Left renal cortex interstitium (tissue), 4 donors: ENCODE data around the gene TMEM271. TPM values are rescaled to one million over a fixed set of nuclear protein-coding genes. Genes with fewer than 3 reads are reported as not detected.

Experiments
- DNase-seq, 4 donors: peaks; one replicate each; pipeline ENCODE4 v3.0.0-alpha.2; 2013; ENCODE audit warnings: low read depth in 4 of 4, low spot score in 2 of 4, missing footprints in 1 of 4
- polyA plus RNA-seq, 4 donors: library from polyadenylated mRNA; unstranded; fragments of 120-200 nt; gene quantifications; one replicate each; pipeline ENCODE4 v1.2.1, GENCODE V29; 2013; ENCODE audit not compliant: insufficient read length in 4 of 4

TMEM271 gene, protein sequence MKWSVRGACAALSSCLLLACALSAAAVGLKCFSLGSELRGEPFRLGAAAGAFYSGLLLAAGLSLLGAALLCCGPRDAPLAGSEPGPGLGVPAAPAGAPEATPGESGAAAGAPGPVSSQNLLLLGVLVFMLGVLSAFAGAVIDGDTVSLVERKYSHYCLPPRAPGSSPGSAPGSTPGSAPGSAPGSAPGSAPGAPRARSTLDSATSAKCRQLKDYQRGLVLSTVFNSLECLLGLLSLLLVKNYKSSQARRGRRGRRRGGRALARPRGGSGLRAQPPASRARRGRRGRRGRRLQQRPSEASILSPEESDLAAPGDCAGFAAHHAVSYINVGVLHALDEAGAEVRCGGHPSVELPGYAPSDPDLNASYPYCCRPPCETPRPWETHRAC
- under 1 TPM in 2 of 4 donors, not detected in 2; 0.10 to 0.14 TPM for polyA plus RNA-seq

GRCh38 chr4:576245-576821 lies at the start of gene TMEM271:
TSS of gene TMEM271 (minus strand) at chr4:576295. CDS start at chr4:576062, 233 bp downstream.
- DNase-seq = no peak

DNA sequence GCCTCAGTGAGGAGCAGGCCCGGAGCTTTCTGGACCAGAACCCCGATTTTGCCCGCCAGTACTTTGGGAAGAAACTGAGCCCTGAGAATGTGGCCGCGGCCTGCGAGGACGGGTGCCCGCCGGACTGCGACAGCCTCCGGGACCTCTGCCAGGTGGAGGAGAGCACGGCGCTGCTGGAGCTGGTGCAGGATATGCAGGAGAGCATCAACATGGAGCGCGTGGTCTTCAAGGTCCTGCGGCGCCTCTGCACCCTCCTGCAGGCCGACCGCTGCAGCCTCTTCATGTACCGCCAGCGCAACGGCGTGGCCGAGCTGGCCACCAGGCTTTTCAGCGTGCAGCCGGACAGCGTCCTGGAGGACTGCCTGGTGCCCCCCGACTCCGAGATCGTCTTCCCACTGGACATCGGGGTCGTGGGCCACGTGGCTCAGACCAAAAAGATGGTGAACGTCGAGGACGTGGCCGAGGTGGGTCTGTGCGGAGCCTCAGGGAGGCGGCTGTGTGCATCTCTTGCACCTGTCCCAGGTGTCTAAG lies 49.6 kb upstream of the TMEM271 start:
- no peak for DNase-seq

GRCh38 chr4:624705-625590 lies 48.9 kb upstream of the TMEM271 start, which contains the start of gene PDE6B:
TSS of gene PDE6B (plus strand) at chr4:625573. CDS start at chr4:625627, 54 bp downstream.
- peak in 3 of 4 donors; percentile 41 to 69 (median 64) for DNase-seq

DNA sequence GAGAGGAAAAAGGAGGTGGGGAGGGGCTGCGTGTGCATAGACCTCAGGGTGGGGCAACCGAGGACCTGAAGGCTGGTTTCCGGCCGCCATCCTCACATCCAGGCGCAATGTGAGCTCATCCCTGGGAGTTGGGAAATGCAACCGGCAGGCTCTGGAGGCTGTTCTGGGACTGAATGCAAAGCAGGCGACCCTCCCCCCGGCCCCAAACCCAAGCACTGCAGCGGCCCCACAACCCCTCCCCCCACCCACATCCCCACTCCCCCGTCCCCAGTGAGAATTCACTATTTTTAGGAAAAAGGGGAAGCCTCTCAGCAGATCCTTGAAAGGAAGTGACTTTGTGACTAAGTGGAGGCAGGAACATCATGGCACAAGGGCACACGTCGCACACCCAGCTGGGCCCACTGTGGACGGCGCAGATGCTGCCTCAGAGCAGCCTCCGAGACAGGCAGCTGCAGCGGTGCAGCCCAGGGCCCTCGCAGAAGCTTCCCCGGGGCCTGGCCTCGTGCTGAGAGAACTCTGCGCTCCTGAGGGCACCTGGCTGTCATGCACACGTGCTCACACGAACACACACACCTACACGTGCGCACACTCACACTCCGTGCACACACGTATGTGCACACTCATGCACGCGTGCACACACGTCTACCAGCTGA lies 47.9 kb upstream of the TMEM271 start:
- no peak for DNase-seq

- DNase-seq = no peak
Observed at GRCh38 chr4:622996-623913, 47.2 kb upstream of the TMEM271 start.

DNA sequence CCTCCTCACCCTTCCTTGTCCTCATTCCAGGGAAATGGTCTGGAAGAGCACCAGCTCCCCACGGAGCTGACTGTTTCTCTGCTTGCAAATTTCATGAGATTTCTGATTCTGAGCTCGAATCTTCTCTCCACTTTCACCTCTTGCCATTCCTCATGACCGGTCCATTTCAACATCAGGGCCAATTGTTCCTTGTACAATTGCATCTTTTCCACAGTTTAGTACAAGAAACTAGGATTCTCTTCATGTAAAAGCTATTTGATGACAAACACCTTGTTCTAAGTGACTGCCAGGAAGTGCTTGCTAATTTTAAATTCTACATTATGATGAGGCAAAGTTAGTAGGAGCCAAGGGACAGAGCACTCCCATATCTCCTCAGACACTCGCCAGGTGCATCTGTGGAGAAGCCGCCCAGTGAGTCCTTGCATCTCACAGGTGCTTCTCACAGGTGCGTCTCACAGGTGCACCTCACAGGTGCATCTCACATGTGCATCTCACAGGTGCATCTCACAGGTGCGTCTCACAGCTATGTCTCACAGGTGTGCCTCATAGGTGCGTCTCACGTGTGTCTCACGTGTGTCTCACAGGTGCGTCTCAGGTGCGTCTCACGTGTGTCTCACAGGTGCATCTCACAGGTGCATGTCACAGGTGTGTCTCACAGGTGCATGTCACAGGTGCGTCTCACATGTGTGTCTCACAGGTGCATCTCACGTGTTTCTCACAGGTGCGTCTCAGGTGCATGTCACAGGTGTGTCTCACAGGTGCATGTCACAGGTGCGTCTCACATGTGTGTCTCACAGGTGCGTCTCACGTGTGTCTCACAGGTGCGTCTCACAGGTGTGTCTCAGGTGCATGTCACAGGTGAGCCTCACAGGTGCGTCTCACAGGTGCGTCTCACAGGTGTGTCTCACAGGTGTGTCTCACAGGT lies 46.2 kb upstream of the TMEM271 start:
- no peak for DNase-seq

DNA sequence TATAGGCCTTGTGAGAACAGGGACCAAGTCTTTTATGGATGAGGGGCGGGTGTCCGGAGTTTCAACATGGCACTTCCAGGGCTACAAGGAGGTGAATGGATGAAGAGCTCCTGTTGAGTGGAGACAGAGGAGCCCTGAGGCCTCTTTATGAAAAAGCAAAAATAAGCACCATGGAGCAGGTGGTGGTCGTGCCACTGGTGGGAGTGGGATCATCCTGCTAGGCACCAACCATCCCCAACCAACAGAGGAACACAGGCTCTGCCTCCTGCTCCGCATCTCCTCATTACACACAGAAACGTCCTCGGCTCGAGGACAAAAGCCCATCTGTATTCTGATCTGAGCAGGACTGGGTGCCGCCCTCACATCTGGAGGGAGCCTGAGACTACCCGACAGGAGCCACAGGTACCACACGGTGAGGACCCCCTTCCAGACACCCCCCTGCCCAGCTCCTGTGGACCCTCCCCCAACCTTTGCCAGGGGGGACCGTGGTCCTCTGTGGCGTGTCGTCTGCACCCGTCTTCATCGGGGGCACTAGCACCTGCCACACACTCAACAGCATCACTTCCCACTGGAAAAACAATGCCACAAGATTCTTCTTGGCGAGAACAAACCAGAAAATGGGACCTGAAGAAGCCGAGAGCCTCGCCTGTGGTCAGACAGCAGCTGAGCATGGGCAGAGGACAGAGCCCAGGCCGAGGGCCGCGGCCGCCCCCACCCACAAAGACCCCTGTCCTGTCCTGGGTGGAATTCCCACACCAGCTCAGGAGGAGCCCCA lies 45.4 kb upstream of the TMEM271 start:
- no peak for DNase-seq

- no peak for DNase-seq
Observed at GRCh38 chr4:620851-621261, 44.8 kb upstream of the TMEM271 start.

- DNase-seq = no peak
Observed at GRCh38 chr4:620201-620600, 44.1 kb upstream of the TMEM271 start.

GRCh38 chr4:617644-618641 lies 41.8 kb upstream of the TMEM271 start:
- DNase-seq = no peak

GRCh38 chr4:616911-617643 lies 41.0 kb upstream of the TMEM271 start:
- no peak for DNase-seq

- DNase-seq = no peak
Observed at GRCh38 chr4:616091-616490, 40.0 kb upstream of the TMEM271 start.

DNA sequence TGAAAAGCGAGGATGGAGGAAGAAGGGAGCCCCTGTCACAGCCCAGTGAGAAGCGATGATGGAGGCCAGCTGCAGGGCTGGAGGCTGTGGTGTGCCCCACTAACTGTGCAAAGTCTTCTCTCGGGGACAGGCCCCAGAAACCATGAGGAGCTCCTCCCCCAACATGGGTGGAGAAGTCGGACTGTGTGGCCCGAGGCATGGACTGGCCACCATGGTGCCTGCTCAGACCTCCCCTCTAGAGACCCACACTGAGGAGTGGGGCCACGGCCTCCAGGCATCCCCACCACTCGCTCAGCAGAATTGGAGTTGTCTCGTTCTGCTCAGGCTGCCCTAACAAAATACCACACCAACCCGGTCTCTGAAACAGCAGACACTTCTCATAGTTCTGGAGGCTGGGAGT lies 37.0 kb upstream of the TMEM271 start:
- DNase-seq = no peak

DNA sequence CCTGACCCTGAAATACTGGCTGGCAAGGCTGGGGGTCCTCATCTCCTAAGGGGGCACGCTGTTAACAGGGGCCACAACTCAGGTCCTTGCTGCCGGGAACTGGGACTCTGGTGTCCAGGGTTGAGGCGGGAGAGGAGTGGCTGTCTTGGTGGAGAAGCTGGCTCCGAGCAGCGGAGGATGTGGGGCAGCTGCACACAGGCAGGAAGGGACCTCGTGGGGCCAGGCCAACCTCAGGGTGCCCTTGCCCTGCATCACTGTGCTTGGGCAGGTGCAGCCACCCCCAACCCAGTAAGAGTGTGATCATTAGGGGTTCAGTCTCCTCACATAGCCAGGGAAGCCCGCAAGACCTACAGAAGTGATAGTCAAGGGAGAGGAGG lies 36.6 kb upstream of the TMEM271 start:
- DNase-seq = no peak

GRCh38 chr4:612052-612748 lies 36.1 kb upstream of the TMEM271 start:
- DNase-seq = no peak
